G401 (cell line): Measurements from ENCODE around the gene IGFLR1. TPM values are rescaled to one million over a fixed set of nuclear protein-coding genes. Genes with fewer than 3 reads are reported as not detected.

Experiments
- DNase-seq: peaks from one replicate; pipeline ENCODE4 v3.0.0-alpha.2; 2015; ENCODE audit warnings: low spot score
- in situ Hi-C: cut with HindIII; loops from 2 replicates; pipeline ENCODE4 v1.10.0; 2016; ENCODE audit warnings: low sequenced_read_pairs, mixed read lengths
- total RNA-seq: library from RNA; depleted of rRNA; stranded (reverse); fragments of >200 nt; shearing (Covaris generic); gene quantifications from 2 replicates; pipeline ENCODE4 v1.2.3, GENCODE V29; 2014

Gene IGFLR1
- total RNA-seq, 1 experiment from 2014 or later: 4.0 TPM

DNA sequence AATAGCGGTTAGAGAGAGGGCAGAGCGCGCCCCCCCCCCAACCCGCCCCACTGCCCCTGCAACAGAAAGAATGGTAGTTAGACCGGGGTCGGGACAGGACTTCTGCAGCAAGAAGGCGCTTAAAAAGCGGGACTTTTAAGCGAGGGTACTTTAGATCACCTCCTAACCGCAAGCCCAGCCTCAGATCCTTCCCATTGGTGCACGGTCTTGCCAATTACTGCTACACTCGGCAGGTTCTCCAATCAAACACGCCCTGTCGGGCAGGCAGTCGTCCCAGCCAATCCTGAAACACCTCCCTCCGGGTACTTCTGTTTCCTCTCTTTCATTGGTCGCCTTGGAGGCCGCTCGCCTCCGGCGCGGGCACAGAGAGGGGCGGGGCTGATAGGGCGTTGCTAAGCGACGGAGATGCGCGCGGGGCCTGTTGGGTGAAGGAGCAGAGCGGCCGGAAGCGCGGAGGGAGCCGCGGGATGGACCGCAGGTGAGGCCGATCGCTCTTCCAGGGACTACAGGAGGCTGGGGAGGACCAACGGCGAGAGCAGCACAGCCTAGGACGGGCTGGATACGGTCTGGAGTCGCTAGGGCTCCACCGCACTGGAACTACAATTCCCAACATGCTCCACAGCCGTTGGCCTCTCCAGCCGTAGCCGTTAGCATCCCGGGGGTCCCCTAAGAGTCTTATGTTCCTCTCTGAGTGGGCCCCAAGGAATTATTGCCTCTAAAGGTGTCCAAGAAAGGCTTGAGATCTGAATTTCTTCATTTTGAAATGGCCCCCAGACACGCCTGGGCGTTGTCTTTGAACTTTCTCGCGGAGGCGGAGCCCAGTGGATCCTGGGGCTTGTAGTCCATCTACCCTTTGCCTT is 15.7 kb upstream of the IGFLR1 start, which contains the start of gene PROSER3:
TSS of gene PROSER3 (plus strand) at position 428 of the 860 bp plus-strand sequence. CDS start at position 468, 40 bp downstream.
- in situ Hi-C loops: no loop called here
- peak; percentile 99 for DNase-seq

DNA sequence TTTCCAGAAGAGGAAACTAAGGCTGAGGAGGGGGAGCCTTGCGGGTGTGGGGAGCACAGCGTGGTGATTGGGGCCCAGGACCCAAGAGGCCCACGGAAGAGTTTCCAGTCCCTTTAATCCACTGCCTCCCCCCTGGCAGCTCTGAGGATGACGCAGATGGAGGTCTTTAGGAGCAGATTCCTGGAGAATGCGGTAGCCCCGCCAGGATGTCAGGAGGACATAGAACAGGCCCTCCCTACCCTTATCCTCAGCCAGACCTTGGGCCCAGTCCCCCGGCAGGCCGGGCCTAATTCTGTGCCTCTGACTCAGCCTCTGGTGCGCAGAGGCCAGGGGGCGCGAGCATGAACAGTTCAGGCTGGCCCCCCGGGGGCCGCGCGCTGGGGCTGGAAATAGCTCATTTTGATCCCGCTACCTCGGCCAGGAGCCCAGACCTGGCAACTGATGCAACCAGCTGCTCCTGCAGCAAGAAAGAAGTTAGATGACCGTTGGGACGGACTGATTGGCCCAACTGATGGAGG is 15.0 kb upstream of the IGFLR1 start:
- DNase-seq: no peak
- in situ Hi-C loops: no loop called here

DNA sequence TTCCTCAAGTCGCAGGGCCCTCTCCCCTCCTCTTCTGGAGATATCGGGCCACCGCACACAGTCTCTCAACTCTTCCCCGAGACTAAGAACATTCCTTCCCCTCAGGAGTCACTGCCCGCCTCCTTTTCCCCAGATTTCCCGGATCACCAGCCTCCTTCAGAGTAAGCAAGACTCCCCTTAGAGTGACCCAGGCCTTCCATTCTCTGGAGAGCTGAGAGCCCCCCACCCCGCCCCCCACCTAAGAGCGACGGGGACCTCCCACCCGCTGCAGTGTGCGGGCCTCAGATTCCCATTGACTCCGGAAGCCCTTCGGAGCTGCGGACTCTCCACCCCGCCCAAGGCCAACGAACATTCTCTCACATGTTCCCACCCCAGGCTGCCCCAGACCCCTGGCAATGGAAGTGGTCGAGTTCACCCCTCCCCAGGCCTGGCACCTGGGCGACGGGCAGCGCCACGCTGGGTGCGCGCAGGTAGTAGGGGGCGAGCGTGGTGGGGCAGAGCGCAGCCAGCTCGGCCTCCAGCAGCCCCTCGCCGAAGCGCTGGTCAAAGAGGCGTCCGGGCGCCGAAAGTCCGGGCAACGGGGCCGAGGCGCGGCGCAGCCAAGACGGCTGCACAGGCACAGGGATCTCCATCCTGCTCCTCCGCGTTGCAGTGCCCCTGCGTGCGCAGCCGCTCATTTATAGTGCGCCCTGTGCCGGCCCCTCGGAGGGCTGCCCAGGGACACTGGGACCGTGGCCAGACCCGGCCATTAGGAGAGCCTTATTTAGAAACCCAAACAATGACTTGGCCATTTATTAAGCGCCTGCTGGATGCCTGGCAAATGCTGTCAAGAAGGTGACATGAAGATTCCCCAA is 14.4 kb upstream of the IGFLR1 start, which contains the start of gene HSPB6:
TSS of gene HSPB6 (minus strand) at position 653 of the 854 bp plus-strand sequence. CDS start at position 632, 21 bp downstream.
- in situ Hi-C loops: no loop called here
- DNase-seq: peak; percentile 32

DNA sequence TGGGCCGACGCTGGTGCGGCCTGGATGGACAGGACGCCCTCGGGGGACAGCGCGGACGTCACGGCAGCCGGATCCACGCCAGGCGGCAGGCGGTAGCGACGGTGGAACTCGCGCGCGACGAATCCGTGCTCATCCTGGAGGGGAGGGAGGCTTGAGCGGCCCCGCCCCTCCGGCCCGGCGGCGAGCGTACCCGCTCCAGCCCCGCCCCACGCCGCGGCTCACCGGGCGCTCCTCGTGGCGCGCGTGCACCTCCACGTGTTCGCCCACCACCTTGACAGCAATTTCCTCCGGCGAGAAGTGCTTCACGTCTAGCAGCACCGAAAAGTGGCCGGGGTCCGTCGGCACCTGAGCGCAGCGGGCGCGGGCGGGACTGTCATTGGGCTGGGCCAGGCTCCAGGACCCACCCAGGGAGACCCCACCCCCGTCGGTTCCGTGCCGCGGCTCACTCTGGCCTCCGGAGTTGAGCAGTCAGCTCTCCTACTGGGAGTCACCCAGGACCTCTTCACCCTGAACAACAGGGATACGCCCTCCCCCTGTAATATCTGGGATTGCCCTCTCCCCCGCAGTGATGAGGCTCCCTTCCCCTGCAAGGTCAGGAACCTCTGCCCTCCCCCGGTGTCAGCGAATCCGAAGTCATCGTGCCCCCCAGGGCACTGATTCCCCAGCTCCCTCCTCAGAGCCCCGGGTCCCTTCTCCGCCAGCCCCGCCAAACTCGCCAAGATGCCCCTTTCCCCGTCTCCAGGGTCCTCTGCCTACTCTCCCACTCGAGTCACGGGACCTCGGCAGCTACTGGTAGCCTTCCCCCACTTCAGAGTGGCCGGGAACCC is 13.5 kb upstream of the IGFLR1 start:
- in situ Hi-C loops: no loop called here
- no peak for DNase-seq

DNA sequence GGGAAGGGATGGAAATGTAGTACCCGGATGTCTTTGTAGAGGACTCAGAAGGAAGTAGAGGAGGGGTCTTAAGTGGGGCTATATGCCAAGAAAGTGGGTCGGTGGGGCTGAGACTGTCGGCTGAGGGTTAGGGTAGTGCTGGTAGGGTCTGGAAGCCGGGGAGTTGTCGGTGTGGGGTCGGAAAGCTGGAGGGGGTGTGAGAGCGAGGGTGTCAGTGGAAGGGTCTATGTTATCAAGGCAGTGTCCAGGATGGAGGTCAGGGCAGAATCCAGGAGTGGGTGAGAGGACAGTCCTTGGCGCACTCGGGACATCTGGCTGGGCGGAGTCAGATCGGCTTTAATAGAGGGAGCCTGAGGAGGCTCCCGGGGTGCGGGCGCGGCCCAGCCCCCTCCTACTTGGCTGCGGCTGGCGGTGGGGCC is 12.9 kb upstream of the IGFLR1 start:
- in situ Hi-C loops: no loop called here

DNA sequence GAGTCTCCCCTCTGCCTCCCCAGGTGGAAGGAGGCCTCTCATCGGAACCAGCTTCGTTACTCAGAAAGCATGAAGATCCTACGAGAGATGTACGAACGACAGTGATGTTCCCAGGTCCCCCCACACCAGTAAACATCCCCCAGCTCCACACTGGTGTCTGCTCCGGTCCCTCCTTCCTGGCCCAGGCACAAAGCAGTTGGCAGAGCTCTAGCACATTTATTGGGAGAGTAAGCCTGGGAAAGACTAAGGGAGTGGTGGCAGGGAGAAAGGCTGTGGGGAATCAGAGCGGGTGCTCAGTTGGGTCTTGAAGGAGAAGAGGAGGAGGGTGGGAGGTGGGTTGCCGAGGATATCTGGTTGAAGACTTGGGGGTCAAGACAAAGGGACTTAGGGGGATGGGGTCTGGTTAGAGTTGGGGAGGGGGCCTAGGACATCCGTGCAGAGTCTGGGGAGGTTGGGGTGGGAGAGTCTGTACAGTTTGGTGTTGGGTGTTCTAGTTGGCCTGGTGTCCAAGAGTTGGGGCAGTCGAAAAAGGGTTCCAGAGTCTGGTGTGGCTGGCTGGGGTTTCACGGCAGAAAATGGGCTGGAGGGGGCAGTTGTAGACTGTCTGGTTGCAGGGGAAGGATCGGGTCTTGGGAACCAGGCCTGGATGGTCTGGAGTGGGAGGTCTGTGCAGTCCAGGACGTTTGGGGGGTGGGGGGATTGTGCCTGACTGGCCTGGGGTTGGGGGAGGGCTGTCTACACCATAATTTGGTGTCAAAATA is 12.3 kb upstream of the IGFLR1 start:
- DNase-seq: no peak
- in situ Hi-C loops: no loop called here

More for the DNA sequence above, 12.9 kb upstream of the IGFLR1 start:
- no peak for DNase-seq

DNA sequence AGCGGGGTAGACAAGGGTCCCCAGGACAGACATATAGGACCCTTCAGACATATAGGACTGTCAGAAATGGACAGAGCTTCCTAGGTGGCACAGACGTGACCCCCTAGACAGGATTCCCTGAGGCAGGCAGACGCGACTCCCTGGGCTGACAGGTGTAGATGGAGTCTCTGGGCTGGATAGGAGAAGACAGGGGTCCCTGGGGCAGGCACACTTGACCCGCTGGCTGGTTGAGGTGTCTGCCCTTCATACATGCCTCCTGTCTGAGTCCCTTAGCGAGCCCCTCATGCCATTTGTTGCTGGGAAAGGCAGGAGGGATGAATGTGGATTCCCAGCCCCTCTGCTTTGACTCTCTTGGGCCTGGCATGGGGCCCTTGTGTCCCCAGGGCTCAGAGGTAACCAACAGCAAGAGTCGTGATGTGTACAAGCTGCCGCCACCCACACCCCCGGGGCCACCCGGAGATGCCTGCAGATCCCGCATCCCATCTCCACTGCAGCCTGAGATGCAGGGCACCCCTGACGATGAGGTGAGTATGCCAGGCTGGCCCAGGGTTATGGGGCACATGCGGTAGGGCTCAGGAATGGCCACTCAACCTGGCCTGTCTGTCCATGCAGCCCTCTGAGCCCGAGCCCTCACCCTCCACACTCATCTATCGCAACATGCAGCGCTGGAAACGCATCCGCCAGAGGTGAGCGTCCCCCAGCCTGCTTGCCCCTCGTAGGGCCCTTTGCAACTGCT is 11.6 kb upstream of the IGFLR1 start:
- in situ Hi-C loops: no loop called here

DNA sequence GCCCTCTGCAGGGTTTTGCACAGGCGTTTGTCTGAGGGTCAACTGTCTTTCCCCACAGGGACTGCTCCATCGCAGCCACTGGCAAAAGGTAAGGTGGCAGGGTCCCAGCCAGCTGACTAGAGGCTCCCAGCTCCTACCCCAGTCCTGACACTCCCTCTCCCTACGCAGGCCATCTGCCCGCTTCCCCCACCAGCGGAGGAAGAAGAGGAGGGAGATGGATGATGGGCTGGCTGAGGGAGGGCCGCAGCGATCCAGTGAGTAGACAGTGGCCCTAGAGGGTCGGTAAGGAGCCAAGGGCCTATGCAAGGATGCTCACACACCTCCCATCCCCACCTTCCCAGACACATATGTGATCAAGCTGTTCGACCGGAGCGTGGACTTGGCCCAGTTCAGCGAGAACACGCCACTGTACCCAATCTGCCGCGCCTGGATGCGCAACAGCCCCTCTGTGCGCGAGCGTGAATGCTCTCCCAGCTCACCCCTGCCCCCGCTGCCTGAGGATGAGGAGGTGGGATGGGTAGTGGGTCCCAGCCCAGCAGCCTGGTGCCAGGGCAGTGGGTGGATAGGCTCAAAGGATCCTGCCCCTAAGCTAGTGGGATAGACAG is 10.6 kb upstream of the IGFLR1 start:
- DNase-seq: no peak
- in situ Hi-C loops: no loop called here

More for the DNA sequence above, 11.6 kb upstream of the IGFLR1 start:
- DNase-seq: no peak

DNA sequence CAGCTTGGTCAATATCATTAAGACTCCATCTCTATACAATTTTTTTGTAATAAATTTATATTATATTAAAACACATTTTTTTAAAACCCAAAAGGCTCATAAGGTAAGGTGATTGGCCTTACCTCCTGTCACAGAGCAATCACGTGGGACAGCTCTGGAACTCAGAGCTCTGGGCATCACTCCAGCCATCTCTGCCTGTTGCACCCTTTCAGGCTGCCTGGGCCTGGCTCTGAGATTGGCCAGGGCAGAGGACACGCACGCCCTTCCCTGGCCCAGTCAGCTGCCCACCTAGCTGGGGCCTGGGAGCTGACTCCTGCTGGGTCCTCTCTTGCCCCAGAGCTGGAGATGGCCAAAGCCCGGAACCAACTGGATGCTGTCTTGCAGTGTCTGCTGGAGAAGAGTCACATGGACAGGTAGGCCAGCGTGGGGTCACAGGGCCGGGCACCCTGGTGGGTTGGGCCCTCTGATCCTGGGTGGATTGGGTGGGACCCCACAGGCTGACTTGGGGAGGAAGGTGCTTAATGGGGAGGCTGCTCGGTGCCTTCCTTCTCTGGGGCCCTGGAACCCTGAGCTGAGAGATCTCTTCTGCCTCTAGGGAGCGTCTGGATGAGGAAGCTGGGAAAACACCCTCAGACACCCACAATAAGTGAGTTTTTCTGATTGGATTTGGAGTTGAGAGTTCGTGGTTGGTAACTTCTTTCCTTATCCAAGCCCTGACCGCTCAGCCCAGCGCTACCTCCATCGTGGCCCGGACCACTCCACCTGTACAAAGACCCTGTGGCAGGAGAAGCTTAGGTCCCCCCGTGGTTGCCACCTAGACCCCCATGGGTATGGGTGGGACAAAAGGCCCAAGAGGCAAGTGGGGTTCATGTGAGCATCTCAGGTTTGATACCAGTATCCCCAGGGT is 9.8 kb upstream of the IGFLR1 start:
- no peak for DNase-seq
- in situ Hi-C loops: no loop called here

DNA sequence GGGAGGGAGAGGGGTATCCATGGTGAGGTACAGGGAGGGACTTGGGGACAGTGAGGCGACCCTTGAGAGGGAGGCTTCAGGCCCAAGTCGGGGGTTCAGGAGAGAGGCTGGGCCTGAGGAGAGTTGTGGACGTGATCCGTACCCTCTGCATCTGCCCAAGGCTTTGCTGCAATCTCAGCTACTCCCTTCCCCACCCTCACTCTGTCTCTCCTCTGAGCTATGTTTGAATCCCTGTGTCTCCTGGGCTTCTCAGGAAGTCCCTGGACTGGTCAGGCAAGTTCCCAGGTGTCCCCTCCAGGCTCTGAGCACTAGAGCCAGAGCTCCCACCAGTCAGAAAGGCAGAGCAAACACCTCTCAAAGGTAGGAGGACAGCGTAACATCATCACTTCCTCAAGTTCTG is 7.9 kb upstream of the IGFLR1 start:
- in situ Hi-C loops: no loop called here
- no peak for DNase-seq

DNA sequence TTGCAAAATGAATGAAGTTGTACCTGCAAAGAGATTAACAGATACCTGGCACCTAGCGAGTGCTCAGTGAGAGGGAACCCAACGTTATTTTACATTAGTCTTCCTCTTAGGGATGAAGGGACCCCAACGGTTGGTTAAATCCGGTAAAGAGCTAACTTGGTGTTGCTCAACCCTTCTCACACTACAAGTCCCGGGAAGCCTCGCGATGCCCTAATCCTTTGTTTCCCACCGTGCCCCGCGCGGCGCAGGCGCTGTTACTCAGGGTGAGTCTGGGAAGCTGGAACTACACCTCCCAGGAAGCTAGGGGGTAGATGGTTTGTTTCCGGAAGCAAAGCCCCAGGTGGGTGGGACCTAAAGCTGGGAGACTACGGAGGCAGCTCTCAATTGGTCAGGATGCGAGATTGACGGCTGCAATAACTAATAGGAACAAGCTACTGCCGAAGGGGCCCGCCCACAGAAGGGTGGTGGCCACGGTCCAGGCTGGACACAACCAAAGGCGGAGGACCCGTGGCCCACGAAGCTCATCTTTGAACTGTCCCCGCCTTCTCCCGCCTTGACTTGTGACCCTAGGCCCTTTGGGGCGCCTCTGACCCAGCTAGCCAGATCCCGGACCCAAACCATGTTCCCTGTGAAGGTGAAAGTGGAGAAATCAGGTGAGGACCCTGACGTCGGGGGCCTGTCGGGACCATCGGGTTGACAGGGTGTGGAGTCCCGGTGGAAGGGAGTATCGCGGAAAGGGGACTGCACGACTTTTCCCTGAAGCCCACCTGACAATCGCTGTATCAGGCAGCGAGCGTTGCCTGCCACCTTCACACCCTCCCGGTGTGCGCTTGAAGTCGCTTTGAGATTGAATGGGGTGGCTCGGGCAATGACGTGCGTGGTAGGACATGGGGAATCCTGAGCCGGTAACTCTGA is 6.1 kb upstream of the IGFLR1 start, which contains the start of gene LIN37:
TSS of gene LIN37 (plus strand) at position 471 of the 915 bp plus-strand sequence. CDS start at position 620, 149 bp downstream.
- DNase-seq: peak; percentile 100
- in situ Hi-C loops: no loop called here

DNA sequence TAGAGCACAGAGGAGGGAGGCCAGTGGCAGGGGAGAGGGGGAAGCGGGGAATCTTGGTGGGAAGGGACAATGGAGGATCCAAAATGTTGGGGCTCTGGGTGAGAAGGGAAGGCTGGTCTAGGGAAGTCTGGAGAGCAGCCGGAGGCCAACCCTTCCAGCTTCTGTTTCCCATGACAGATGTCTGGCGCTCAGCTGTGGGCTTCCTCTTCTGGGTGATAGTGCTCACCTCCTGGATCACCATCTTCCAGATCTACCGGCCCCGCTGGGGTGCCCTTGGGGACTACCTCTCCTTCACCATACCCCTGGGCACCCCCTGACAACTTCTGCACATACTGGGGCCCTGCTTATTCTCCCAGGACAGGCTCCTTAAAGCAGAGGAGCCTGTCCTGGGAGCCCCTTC is 4.3 kb upstream of the IGFLR1 start:
- no peak for DNase-seq
- in situ Hi-C loops: no loop called here

DNA sequence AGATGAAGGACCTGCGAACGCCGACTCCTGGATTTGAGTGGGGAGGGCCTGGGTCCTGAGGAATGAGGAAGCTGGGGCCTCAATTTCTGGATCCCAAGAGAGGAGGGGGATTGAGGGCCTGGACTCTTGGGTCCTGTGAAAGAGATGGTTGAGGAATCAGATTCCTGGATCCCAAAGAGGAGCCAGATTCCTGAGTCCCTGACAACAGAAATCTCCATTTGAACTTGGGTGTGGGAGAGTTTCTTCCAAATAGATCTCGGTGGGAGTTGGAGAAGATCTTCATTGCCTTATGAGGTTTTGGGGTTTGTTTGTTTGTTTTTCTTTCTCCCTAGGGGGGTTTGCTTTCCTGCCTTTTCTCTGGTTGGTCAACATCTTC is 3.8 kb upstream of the IGFLR1 start:
- DNase-seq: no peak
- in situ Hi-C loops: no loop called here

DNA sequence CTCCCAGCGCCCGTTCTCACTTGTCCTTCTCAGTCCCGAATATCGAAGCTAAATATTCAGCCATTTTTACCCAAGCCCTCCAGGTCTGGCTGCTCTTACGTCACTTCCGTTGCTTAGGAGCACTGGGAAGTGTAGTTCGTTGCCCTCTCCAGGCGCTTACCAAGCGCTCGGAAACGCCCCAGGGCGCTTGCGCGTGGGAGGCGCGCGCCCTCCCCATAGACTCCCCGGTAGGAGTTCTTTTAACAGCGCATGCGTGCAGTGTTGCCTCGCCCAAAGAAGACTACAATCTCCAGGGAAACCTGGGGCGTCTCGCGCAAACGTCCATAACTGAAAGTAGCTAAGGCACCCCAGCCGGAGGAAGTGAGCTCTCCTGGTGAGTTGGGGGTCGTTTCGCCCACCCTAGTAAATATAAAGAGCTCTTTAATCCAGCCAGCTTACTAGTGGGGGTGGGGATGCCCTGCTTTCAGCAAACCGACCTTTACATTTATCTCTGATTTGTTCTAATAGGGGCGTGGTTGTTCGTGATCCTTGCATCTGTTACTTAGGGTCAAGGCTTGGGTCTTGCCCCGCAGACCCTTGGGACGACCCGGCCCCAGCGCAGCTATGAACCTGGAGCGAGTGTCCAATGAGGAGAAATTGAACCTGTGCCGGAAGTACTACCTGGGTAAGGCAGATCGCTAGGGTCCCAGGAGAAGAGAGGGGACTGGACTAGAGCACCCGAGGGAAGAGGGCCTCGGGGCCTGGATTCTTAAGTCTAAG is 3.3 kb upstream of the IGFLR1 start, which contains the start of the genes PSENEN and U2AF1L4:
TSS of gene PSENEN (plus strand) at position 324 of the 759 bp plus-strand sequence. CDS start at position 604, 280 bp downstream.
TSS of gene U2AF1L4 (minus strand) at position 91 of the 759 bp plus-strand sequence. CDS start at position 64, 27 bp downstream.
- in situ Hi-C loops: no loop called here
- peak; percentile 100 for DNase-seq
